HG02885 (cell line): ENCODE results near the gene HBG2.
"Not testable (repeated sequence)": the region's sequence is repeated elsewhere in the genome, so short reads cannot be mapped to it uniquely, and the experiment has no call there.

Experiments used
- ATAC-seq: cut with Tn5 transposase; IDR thresholded peaks from one replicate; pipeline ENCODE4 v1.9.1; 2021; ENCODE audit warnings: mild to moderate bottlenecking; ENCODE audit not compliant: unreplicated experiment, poor library complexity

Gene HBG2

GRCh38 chr11:5252192-5252918, 2.2 kb downstream of the HBG2 start:
- no peak for ATAC-seq

GRCh38 chr11:5251746-5252145, 2.8 kb downstream of the HBG2 start:
- no peak for ATAC-seq

GRCh38 chr11:5250543-5251204, 3.9 kb downstream of the HBG2 start:
- no peak for ATAC-seq

GRCh38 chr11:5249807-5250396, 4.7 kb downstream of the HBG2 start, which contains the start of gene HBG1:
HBG1 (minus strand) TSS chr11:5249857; CDS start chr11:5249804, 53 bp downstream.
- ATAC-seq: not testable (repeated sequence)

GRCh38 chr11:5248498-5248897, 6.1 kb downstream of the HBG2 start:
- ATAC-seq: not testable (repeated sequence)

- no peak for ATAC-seq
These were observed 6.9 kb downstream of the HBG2 start for GRCh38 chr11:5247472-5248192.

- ATAC-seq: no peak
These were observed 7.7 kb downstream of the HBG2 start for GRCh38 chr11:5246772-5247471.

- no peak for ATAC-seq
These were observed 9.4 kb downstream of the HBG2 start for GRCh38 chr11:5245155-5245554.

GRCh38 chr11:5243816-5244180, 10.8 kb downstream of the HBG2 start:
- ATAC-seq: no peak

- peak; percentile 53 for ATAC-seq
These were observed 11.4 kb downstream of the HBG2 start for GRCh38 chr11:5242933-5243815.

GRCh38 chr11:5242208-5242607, 12.4 kb downstream of the HBG2 start:
- ATAC-seq: no peak

GRCh38 chr11:5241458-5241857, 13.1 kb downstream of the HBG2 start:
- no peak for ATAC-seq

GRCh38 chr11:5240458-5240857, 14.1 kb downstream of the HBG2 start:
- no peak for ATAC-seq

- ATAC-seq: no peak
These were observed 14.5 kb downstream of the HBG2 start for GRCh38 chr11:5240056-5240455.

GRCh38 chr11:5239046-5239445, 15.5 kb downstream of the HBG2 start:
- ATAC-seq: no peak

- ATAC-seq: no peak
These were observed 16.1 kb downstream of the HBG2 start for GRCh38 chr11:5238486-5238885.

GRCh38 chr11:5237420-5237819, 17.2 kb downstream of the HBG2 start:
- no peak for ATAC-seq

- no peak for ATAC-seq
These were observed 19.1 kb downstream of the HBG2 start for GRCh38 chr11:5235364-5236095.

- ATAC-seq: peak; percentile 66
These were observed 20.2 kb downstream of the HBG2 start, which contains the start of gene HBD for GRCh38 chr11:5234381-5234834. HBD (minus strand) TSS chr11:5234483; CDS start chr11:5234433, 50 bp downstream.
